OCI-LY3 (cell line): Measurements from ENCODE around the gene IL18RAP.

Source experiments
- EZH2phosphoT487 ChIP-seq: fragments of 200-600 bp; shearing (Covaris generic); IDR thresholded peaks from 2 replicates; pipeline ENCODE4 v1.6.1; 2018; ENCODE audit warnings: antibody characterized with exemption, mixed run types, low read depth
- TF ChIP-seq, protein P1 (sequence below): fragments of 200-600, 300-600 bp; sonication (generic); IDR thresholded peaks from 2 replicates; pipeline ENCODE4 v1.5.1; 2014; ENCODE audit warnings: antibody characterized with exemption, low read length, low read depth

DNA sequence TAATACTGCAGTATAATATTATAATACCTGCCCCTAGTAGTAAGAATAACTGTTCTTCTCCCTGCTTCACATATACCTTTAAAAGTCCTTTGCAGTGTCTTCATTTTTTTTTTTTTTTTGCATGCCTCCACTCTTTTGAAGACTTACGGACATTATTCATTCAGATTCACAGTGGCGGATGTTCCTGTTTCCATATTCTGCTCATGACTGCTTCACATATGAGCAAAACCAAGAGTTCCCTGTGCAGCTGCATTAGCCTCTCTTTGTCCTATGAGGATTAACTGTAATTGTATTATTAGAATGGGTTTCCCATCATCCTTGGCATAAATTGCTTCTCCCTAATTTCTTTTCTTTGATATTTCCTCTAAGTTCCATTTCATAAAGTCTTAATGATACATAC is 12.8 kb downstream of the IL18RAP start:
- TF ChIP-seq, protein P1, sequence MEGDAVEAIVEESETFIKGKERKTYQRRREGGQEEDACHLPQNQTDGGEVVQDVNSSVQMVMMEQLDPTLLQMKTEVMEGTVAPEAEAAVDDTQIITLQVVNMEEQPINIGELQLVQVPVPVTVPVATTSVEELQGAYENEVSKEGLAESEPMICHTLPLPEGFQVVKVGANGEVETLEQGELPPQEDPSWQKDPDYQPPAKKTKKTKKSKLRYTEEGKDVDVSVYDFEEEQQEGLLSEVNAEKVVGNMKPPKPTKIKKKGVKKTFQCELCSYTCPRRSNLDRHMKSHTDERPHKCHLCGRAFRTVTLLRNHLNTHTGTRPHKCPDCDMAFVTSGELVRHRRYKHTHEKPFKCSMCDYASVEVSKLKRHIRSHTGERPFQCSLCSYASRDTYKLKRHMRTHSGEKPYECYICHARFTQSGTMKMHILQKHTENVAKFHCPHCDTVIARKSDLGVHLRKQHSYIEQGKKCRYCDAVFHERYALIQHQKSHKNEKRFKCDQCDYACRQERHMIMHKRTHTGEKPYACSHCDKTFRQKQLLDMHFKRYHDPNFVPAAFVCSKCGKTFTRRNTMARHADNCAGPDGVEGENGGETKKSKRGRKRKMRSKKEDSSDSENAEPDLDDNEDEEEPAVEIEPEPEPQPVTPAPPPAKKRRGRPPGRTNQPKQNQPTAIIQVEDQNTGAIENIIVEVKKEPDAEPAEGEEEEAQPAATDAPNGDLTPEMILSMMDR = no peak
- TF ChIP-seq EZH2phosphoT487 = no peak
